IMR-90 (cell line): ENCODE results near the gene TNFRSF9.

Source experiments
- BHLHE40 ChIP-seq: fragments of 150-350 bp; IDR thresholded peaks from 2 replicates; pipeline ENCODE4 v1.6.1; 2016; ENCODE audit warnings: mild to moderate bottlenecking, low read depth, low read length
- CEBPB ChIP-seq: IDR thresholded peaks from 2 replicates; pipeline ENCODE4 v1.6.1; 2012; ENCODE audit warnings: low read depth, low read length, improper control_type of control experiment
- CTCF ChIP-seq: conservative IDR thresholded peaks from 2 replicates; pipeline ENCODE4 v1.5.1; 2012; ENCODE audit warnings: mild to moderate bottlenecking, low read depth, low read length, improper control_type of control experiment
- ELK1 ChIP-seq: fragments of 150-350 bp; IDR thresholded peaks from 2 replicates; pipeline ENCODE4 v1.6.1; 2016; ENCODE audit warnings: low read depth, mild to moderate bottlenecking, low read length, moderate library complexity, borderline replicate concordance
- MAFK ChIP-seq: IDR thresholded peaks from 2 replicates; pipeline ENCODE4 v1.6.1; 2012; ENCODE audit warnings: low read depth, low read length, improper control_type of control experiment
- NFE2L2 ChIP-seq: fragments of 150-350 bp; IDR thresholded peaks from 2 replicates; pipeline ENCODE4 v1.6.1; 2016; ENCODE audit warnings: low read depth, mild to moderate bottlenecking, low read length
- POLR2A ChIP-seq: IDR thresholded peaks from 2 replicates; pipeline ENCODE4 v1.6.1; 2012; ENCODE audit warnings: mild to moderate bottlenecking, low read depth, low read length
- RAD21 ChIP-seq: IDR thresholded peaks from 2 replicates; pipeline ENCODE4 v1.6.1; 2012; ENCODE audit warnings: low read length, improper control_type of control experiment
- RCOR1 ChIP-seq: IDR thresholded peaks from 2 replicates; pipeline ENCODE4 v1.6.1; 2012; ENCODE audit warnings: mild to moderate bottlenecking, low read length, improper control_type of control experiment; ENCODE audit not compliant: insufficient replicate concordance
- RFX5 ChIP-seq: IDR thresholded peaks from 2 replicates; pipeline ENCODE4 v1.8.0; 2012; ENCODE audit warnings: low read depth, mild to moderate bottlenecking, low read length, moderate library complexity
- SMC3 ChIP-seq: fragments of 150-350 bp; IDR thresholded peaks from 2 replicates; pipeline ENCODE4 v1.6.1; 2016; ENCODE audit warnings: low read depth, mild to moderate bottlenecking, antibody characterized with exemption, low read length, moderate library complexity
- USF2 ChIP-seq: fragments of 150-350 bp; IDR thresholded peaks from 2 replicates; pipeline ENCODE4 v1.6.1; 2017; ENCODE audit warnings: mild to moderate bottlenecking, antibody characterized with exemption, low read length, low read depth

- TF ChIP-seq POLR2A (no peak), CTCF (no peak), RFX5 (no peak), RCOR1 (no peak), BHLHE40 (no peak), USF2 (no peak), RAD21 (no peak), MAFK (no peak), CEBPB (no peak), NFE2L2 (no peak), SMC3 (no peak), ELK1 (no peak)
These were observed 18.8 kb downstream of the TNFRSF9 start for GRCh38 chr1:7921796-7922195.
